Ovary (tissue), 9 donors: ENCODE measurements around the gene COL5A1. TPM values are rescaled to one million over a fixed set of nuclear protein-coding genes. Genes with fewer than 3 reads are reported as not detected.

Source experiments
- DNase-seq, 5 donors: peaks; one replicate each; pipeline ENCODE4 v3.0.0-alpha.2; 2019 to 2020
- H3K27ac ChIP-seq, 2 donors: fragments of 200-600 bp; one replicate each; pipeline versions ENCODE4 v1.5.1 to v1.8.0; 2019 to 2022
- H3K27me3 ChIP-seq: fragments of 200-600 bp; one replicate; pipeline ENCODE4 v1.8.0; 2022
- H3K36me3 ChIP-seq: fragments of 200-600 bp; sonication (generic); one replicate; pipeline ENCODE4 v1.5.1; 2019
- H3K4me1 ChIP-seq: one replicate; pipeline ENCODE4 v1.8.1; 2013; ENCODE audit warnings: mild to moderate bottlenecking, moderate library complexity; ENCODE audit not compliant: insufficient read depth
- H3K4me3 ChIP-seq: fragments of 200-600 bp; sonication (generic); one replicate; pipeline ENCODE4 v1.5.1; 2017
- H3K9me3 ChIP-seq, 2 donors: fragments of 200-600 bp in 1 of 2; sonication (generic) in 1 of 2; one replicate each; pipeline versions ENCODE4 v1.5.1 to v1.8.1; 2013 to 2019; ENCODE audit warnings: mild to moderate bottlenecking in 1 of 2, moderate library complexity in 1 of 2
- CTCF ChIP-seq, 3 donors: fragments of 450-650 bp in 2 of 3; fragments of 200-600 bp in 1 of 3; IDR thresholded peaks; one replicate each; pipeline versions ENCODE4 v1.5.1 to v1.8.0; 2016 to 2022; ENCODE audit warnings: antibody characterized with exemption in 3 of 3, mild to moderate bottlenecking in 1 of 3
- EP300 ChIP-seq: sonication (generic); formaldehyde crosslinking; IDR thresholded peaks from one replicate; pipeline ENCODE4 v1.6.1; 2017; ENCODE audit warnings: antibody characterized with exemption
- POLR2A ChIP-seq: fragments of 450-650 bp; IDR thresholded peaks from one replicate; pipeline ENCODE4 v1.6.1; 2017; ENCODE audit warnings: antibody characterized with exemption, mild to moderate bottlenecking, moderate library complexity
- WGBS, 3 donors: extraction: QIAGEN DNeasy Blood & Tissue Kit in 1 of 3; methylation state at CpG; one replicate each; pipeline versions ENCODE4 v1.1.5 to v1.1.7; 2013 to 2017; 5-methylcytosine and 5-hydroxymethylcytosine counted together
- intact Hi-C, 4 donors: fragments of 100-400 bp; cut with DNase I; formaldehyde crosslinking; loops; one replicate each; pipeline versions ENCODE4 v1.11.0 to v1.15.1; 2022 to 2023
- polyA plus RNA-seq, 2 donors: library from polyadenylated mRNA; stranded (reverse); fragments of 200-250 nt in 1 of 2; fragments of 350-450 nt in 1 of 2; fragmentation: Illumina TruSeq in 1 of 2; extraction: RNeasy Lipid Tissue Mini Kit (QIAGEN cat#74804) in 1 of 2; gene quantifications; one replicate each; pipeline ENCODE4 v1.2.3, GENCODE V29; 2013 to 2014
- total RNA-seq, 7 donors: library from RNA; depleted of rRNA in 2 of 7; stranded (reverse); fragments of >200 nt in 2 of 7; fragmentation: NEBNext Ultra II Directional in 3 of 7; extraction: Animal tissue kit (Norgen Biotek cat#: 25700) in 3 of 7; gene quantifications; one replicate each; pipeline versions ENCODE4 v1.1.0 to v1.2.4, GENCODE V29; 2016 to 2023
- donor health status: DM: no; HTN: no; CAD: no; lungs with moderate emphysema.
- donor health status: DM: no; HTN: no; CAD: no.
- donor health status: Bipolar disorder and iron deficiency.
- donor health status: DM: yes; HTN: yes; CAD: no.
- donor health status: DM: no; HTN: no; CAD: no.
- donor health status: DM: yes; HTN: yes; CAD: no.

Gene COL5A1
- total and polyA plus RNA-seq, 9 donors, result 28.1 to 117 (median 54.6) TPM

- intact Hi-C loops, result no loop called here
- TF ChIP-seq POLR2A (no peak), CTCF (IDR thresholded peaks at IDR 0.05) (no peak), EP300 (no peak)
- WGBS, 3 donors, result 86 to 91% (median 88%) methylated on average over 17 of the region's 17 CpGs
- Histone ChIP-seq H3K9me3 (no peaks in the 10 kb centered on the region), H3K27me3 (no peaks in the 10 kb centered on the region), H3K27ac (no peak overlapping the region), H3K4me1 (peaks cover 21% of the 10 kb centered on the region), H3K4me3 (no peak overlapping the region), H3K36me3 (no peaks in the 10 kb centered on the region)
- peak in 2 of 5 donors; percentile 12 to 28 for DNase-seq
Measured at GRCh38 chr9:134861595-134862334, 220.2 kb downstream of the COL5A1 start.

DNA sequence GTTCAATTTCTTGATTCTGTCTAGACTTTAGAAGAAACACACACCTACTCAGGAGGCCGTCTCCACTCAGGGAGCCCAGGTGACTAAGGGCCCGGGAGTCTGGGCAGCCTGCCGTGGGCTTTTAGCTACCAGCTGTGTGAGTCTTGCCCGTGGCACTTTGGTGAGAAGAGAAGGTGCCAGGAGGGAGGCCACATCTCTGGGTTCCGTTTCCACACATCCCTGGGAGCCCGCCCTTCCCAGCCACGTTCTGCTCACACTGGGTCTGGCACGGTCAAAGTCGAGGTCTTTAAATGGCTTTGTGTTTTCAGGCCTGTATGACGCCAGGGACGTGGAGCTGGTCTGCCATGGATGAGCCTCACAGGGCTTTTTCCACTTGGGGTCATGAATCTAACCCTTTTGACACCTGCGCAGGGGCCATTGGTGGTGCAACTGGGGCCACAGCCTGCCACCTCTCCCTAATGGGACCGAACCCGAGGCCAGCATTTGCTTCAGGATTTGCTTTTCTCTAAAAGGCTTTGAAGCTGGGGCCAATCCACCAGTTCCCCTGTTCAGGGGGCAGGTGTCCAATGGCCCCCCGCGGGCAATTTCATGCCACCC, 221.8 kb downstream of the COL5A1 start:
- 81 to 96% (median 82%) methylated on average over 16 of the region's 16 CpGs for WGBS, 3 donors
- H3K27me3 ChIP-seq, result no peaks in the 10 kb centered on the region
- DNase-seq, result peak in 3 of 5 donors; percentile 16 to 41 (median 34)
- H3K4me3 ChIP-seq, result no peak overlapping the region
- peaks cover 20% of the 10 kb centered on the region for H3K4me1 ChIP-seq
- H3K9me3 ChIP-seq, result no peaks in the 10 kb centered on the region
- H3K36me3 ChIP-seq, result no peaks in the 10 kb centered on the region
- no peak overlapping the region for H3K27ac ChIP-seq
- TF ChIP-seq CTCF (IDR thresholded peaks at IDR 0.05), result no peak
- no peak for TF ChIP-seq EP300
- TF ChIP-seq POLR2A, result no peak
- intact Hi-C loops, result no loop called here

GRCh38 chr9:134863941-134864820, 222.6 kb downstream of the COL5A1 start:
- intact Hi-C loops, result no loop called here
- peak in 3 of 5 donors; percentile 30 to 68 (median 42) for DNase-seq
- Histone ChIP-seq H3K27me3 (no peaks in the 10 kb centered on the region), H3K4me3 (no peak overlapping the region), H3K27ac (peak overlapping the region in 1 of 2 donors; percentile 69), H3K4me1 (peaks cover 17% of the 10 kb centered on the region), H3K9me3 (no peaks in the 10 kb centered on the region), H3K36me3 (no peaks in the 10 kb centered on the region)
- TF ChIP-seq EP300 (no peak), POLR2A (no peak), CTCF (IDR thresholded peaks at IDR 0.05) (no peak)
- WGBS, 3 donors, result 61 to 70% (median 69%) methylated on average over 28 of the region's 28 CpGs

DNA sequence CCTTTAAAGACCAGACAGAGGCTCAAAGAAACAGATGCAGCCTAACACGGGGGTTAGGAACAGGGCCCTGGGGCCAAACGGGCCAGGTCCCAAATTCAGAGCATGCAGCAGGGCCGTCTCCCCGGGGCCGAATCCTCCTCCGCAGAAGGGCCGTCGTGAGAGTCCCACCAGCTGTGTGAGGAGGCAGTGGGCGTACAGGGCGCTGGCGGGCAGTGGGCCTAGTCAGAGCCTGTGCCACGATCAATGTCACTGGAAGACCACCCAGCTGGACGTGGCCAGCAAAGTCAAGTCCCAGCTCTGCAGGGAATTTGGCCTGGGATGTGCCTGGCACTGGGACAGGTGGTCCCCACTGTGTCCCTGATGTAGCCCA, 223.2 kb downstream of the COL5A1 start:
- Histone ChIP-seq H3K36me3 (no peaks in the 10 kb centered on the region), H3K4me1 (peaks cover 17% of the 10 kb centered on the region), H3K4me3 (no peak overlapping the region), H3K27me3 (no peaks in the 10 kb centered on the region), H3K27ac (no peak overlapping the region), H3K9me3 (no peaks in the 10 kb centered on the region)
- DNase-seq, result peak in 2 of 5 donors; percentile 20 to 38
- TF ChIP-seq EP300 (no peak), POLR2A (no peak), CTCF (IDR thresholded peaks at IDR 0.05) (no peak)
- intact Hi-C loops, result no loop called here
- WGBS, 3 donors, result 76 to 81% (median 81%) methylated on average over 13 of the region's 13 CpGs
